Measurements from ENCODE around the gene ERMARD. TPM values are rescaled to one million over a fixed set of nuclear protein-coding genes. Genes with fewer than 3 reads are reported as not detected.

The ERMARD gene
- total RNA-seq, 4 donors from 2014 or later = 10.3 to 21.4 (median 17.6) TPM

DNA sequence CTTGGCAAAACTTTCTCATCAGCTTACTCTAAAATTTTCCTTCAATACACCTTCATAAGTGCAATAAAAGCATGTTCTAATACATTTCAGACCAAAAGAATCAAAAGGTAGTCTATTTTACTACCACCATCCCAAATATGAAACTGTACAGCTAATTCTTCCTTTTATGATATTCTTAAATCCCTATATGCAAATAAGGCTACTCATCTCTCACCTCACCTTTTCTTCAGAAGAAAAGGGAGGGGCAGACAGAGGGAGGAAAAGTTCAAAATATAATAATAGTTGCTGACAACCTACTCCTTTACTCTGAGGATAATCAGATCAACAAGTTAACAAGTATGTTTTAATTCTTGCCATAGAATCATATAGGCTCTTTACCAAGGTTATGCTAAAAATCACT is 42.1 kb upstream of the ERMARD start:
- Histone ChIP-seq H3K4me3 (no peak overlapping the region), H3K27me3 (no peaks in the 10 kb centered on the region), H3K27ac (peak overlapping the region in 2 of 4 donors; percentile 40 to 41), H3K9me3 (no peaks in the 10 kb centered on the region), H3K36me3 (peaks cover 0 to 90% (median 13%) of the 10 kb centered on the region in 3 donors), H3K4me1 (peaks cover 3 to 28% (median 12%) of the 10 kb centered on the region in 3 donors)
- DNase-seq = no peak
- no peak for TF ChIP-seq POLR2A (IDR thresholded peaks at IDR 0.05)
- TF ChIP-seq, protein P1, sequence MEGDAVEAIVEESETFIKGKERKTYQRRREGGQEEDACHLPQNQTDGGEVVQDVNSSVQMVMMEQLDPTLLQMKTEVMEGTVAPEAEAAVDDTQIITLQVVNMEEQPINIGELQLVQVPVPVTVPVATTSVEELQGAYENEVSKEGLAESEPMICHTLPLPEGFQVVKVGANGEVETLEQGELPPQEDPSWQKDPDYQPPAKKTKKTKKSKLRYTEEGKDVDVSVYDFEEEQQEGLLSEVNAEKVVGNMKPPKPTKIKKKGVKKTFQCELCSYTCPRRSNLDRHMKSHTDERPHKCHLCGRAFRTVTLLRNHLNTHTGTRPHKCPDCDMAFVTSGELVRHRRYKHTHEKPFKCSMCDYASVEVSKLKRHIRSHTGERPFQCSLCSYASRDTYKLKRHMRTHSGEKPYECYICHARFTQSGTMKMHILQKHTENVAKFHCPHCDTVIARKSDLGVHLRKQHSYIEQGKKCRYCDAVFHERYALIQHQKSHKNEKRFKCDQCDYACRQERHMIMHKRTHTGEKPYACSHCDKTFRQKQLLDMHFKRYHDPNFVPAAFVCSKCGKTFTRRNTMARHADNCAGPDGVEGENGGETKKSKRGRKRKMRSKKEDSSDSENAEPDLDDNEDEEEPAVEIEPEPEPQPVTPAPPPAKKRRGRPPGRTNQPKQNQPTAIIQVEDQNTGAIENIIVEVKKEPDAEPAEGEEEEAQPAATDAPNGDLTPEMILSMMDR (IDR thresholded peaks at IDR 0.05) = no peak
- intact Hi-C loops (cut with DNase I) = no loop called here

DNA sequence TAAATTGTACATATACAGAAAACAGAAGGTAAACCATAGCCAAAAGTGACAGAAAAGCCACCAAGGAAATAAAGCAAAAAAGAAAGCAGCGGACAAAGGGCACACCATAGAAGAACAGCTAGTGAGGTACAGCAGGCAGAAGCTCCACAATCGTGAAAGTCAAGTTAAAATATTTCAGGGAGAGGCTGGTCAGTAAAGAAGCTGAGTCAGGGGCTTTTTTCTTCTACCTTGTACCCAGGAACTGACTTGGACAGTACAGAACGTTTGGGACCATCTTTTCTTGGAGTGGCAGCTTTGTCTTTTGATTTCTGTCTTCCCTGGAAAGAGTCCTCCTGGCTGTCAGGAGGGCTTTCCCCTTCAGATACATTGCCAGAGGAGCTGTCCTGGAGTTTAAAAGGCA is 41.4 kb upstream of the ERMARD start:
- peak overlapping the region in 3 of 4 donors; percentile 19 to 46 (median 40) for H3K27ac ChIP-seq
- no peaks in the 10 kb centered on the region for H3K9me3 ChIP-seq
- no peak overlapping the region for H3K4me3 ChIP-seq
- no peak for TF ChIP-seq POLR2A (IDR thresholded peaks at IDR 0.05)
- TF ChIP-seq, protein P1 (IDR thresholded peaks at IDR 0.05) = no peak
- 60 to 62% methylated on average over 3 of the region's 3 CpGs for whole genome bisulfite sequencing, 2 donors
- peaks cover 4 to 94% (median 20%) of the 10 kb centered on the region in 3 donors for H3K36me3 ChIP-seq
- no peak for DNase-seq
- intact Hi-C loops (cut with DNase I) = no loop called here
- no peaks in the 10 kb centered on the region for H3K27me3 ChIP-seq
- peaks cover 0 to 21% (median 5%) of the 10 kb centered on the region in 3 donors for H3K4me1 ChIP-seq

DNA sequence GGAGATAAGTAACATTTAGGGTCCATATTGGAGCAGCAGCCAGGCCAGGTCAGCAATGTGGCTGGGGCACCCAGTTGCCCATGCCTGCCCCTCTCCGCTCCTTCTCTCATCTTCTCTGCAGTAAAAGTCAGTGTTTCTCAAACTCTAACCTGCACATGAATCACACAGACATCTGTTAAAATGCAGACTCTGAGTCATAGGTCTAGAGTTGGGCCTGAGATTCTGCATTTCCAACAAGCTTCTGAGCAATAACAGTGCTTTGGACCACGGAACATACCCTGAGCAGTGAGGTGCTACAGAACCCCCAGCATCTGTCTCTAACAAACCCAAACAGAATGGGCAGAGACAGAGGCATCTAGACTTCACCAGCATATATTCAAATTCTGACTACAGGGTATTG is 37.2 kb upstream of the ERMARD start:
- no peaks in the 10 kb centered on the region for H3K27me3 ChIP-seq
- peaks cover 0 to 12% (median 0%) of the 10 kb centered on the region in 3 donors for H3K4me1 ChIP-seq
- TF ChIP-seq, protein P1 (IDR thresholded peaks at IDR 0.05) = no peak
- no peak for TF ChIP-seq POLR2A (IDR thresholded peaks at IDR 0.05)
- no peak for DNase-seq
- H3K4me3 ChIP-seq = no peak overlapping the region
- intact Hi-C loops (cut with DNase I) = no loop called here
- 92% methylated on average over 2 of the region's 2 CpGs for WGBS, 2 donors
- H3K27ac ChIP-seq = no peak overlapping the region
- peaks cover 9 to 94% (median 33%) of the 10 kb centered on the region in 3 donors for H3K36me3 ChIP-seq
- H3K9me3 ChIP-seq = no peaks in the 10 kb centered on the region

DNA sequence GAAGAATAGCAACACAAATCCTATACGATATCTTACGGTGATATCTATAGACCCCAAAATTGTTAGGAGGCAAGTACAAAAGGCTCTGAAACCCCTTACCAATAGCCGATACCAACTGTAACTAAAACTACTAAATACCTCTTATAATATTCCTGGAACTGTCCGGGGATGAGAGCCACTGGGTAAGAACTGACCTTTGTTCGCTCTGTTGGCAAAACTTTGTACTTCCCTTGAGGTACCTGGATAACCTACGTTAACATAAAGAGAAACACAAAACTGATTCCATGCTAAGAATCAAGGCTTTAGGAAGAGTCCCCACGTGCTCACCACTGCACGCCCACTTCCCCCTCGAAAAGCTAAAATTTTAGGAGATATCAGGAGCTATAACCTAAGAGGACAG is 36.8 kb upstream of the ERMARD start:
- peaks cover 0 to 8% (median 0%) of the 10 kb centered on the region in 3 donors for H3K4me1 ChIP-seq
- no peaks in the 10 kb centered on the region for H3K27me3 ChIP-seq
- peaks cover 9 to 90% (median 33%) of the 10 kb centered on the region in 3 donors for H3K36me3 ChIP-seq
- TF ChIP-seq POLR2A (IDR thresholded peaks at IDR 0.05) = no peak
- TF ChIP-seq, protein P1 (IDR thresholded peaks at IDR 0.05) = no peak
- 90 to 93% methylated on average over 9 of the region's 9 CpGs for WGBS, 2 donors
- no peak overlapping the region for H3K4me3 ChIP-seq
- no peak for DNase-seq
- H3K9me3 ChIP-seq = no peaks in the 10 kb centered on the region
- no peak overlapping the region for H3K27ac ChIP-seq
- intact Hi-C loops (cut with DNase I) = no loop called here

DNA sequence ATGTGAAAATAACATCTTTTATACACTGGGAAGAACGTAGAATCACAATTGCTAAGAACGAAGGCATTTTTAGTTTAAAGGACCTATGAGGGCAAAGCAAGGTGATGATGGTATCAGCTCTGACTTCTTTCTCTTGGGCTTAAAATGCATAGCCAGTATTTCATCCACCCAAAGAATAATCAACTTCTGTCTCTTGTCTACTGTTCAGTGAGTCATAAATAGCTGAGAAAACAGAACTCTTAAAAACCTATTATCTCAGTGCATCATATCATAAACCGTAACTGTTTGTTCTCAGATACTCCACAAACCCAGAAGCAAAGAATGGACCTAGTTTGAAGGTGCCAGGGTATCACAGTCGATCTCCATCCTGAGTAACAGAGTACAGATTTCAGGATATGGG is 32.3 kb upstream of the ERMARD start:
- Histone ChIP-seq H3K36me3 (peaks cover 9 to 44% (median 22%) of the 10 kb centered on the region in 3 donors), H3K4me3 (no peak overlapping the region), H3K9me3 (no peaks in the 10 kb centered on the region), H3K4me1 (peaks cover 8 to 37% (median 11%) of the 10 kb centered on the region in 3 donors), H3K27me3 (no peaks in the 10 kb centered on the region), H3K27ac (no peak overlapping the region)
- TF ChIP-seq, protein P1 (IDR thresholded peaks at IDR 0.05) = no peak
- no peak for TF ChIP-seq POLR2A (IDR thresholded peaks at IDR 0.05)
- DNase-seq = no peak
- intact Hi-C loops (cut with DNase I) = no loop called here
- 85 to 86% methylated on average over 4 of the region's 4 CpGs for WGBS, 2 donors

Data from esophagus squamous epithelium (tissue), 5 donors.